H1 (cell line): ENCODE data around the gene PHACTR2. TPM values are rescaled to one million over a fixed set of nuclear protein-coding genes. Genes with fewer than 3 reads are reported as not detected.
"Not testable (repeated sequence)": the region's sequence is repeated elsewhere in the genome, so short reads cannot be mapped to it uniquely, and the experiment has no call there.

Experiments used
- CTCF ChIA-PET: fragments of 300-600 bp; sonication (Branson Sonifier 250); formaldehyde crosslinking; loops from one replicate; lab custom pipeline; 2021; ENCODE audit not compliant: partially characterized antibody; lab: Charles Lee
- POLR2A ChIA-PET: fragments of 300-600 bp; sonication (Branson Sonifier 250); formaldehyde crosslinking; loops from one replicate; lab custom pipeline; 2021; ENCODE audit warnings: inconsistent platforms; ENCODE audit not compliant: partially characterized antibody; lab: Charles Lee
- DNase-seq, 2 experiments: peaks; one replicate each; pipeline versions ENCODE4 v3.0.0 to v3.0.0-alpha.2; 2010 to 2022; ENCODE audit warnings: low spot score in 2 of 2, low read depth in 1 of 2, mixed read lengths in 1 of 2
- FAIRE-seq: peaks from 2 replicates; lab custom pipeline; 2011; peaks lifted over from hg19 to GRCh38; lab: Jason Lieb, UNC
- H2AFZ ChIP-seq: 2 replicates; pipeline ENCODE4 v1.8.1; 2012; ENCODE audit warnings: low read length, inconsistent platforms
- H2AK5ac ChIP-seq: 2 replicates; pipeline ENCODE4 v1.6.1; 2013; ENCODE audit warnings: low read depth, low read length
- H2BK120ac ChIP-seq: replicated peaks from 2 replicates; pipeline ENCODE3; 2013; ENCODE audit warnings: low read depth, low read length, inconsistent platforms
- H2BK12ac ChIP-seq: 2 replicates; pipeline ENCODE4 v1.6.1; 2013; ENCODE audit warnings: low read depth, low read length
- H2BK15ac ChIP-seq: 2 replicates; pipeline ENCODE4 v1.6.1; 2013; ENCODE audit warnings: low read length
- H2BK20ac ChIP-seq: 2 replicates; pipeline ENCODE4 v1.6.1; 2013; ENCODE audit warnings: low read length
- H2BK5ac ChIP-seq: 2 replicates; pipeline ENCODE4 v1.6.1; 2013; ENCODE audit warnings: low read depth, low read length
- H3K14ac ChIP-seq: 2 replicates; pipeline ENCODE4 v1.6.1; 2013; ENCODE audit warnings: inconsistent platforms; ENCODE audit not compliant: insufficient read length
- H3K18ac ChIP-seq: 2 replicates; pipeline ENCODE4 v1.6.1; 2013; ENCODE audit warnings: low read length; ENCODE audit errors: extremely low read depth
- H3K23ac ChIP-seq: 2 replicates; pipeline ENCODE4 v1.6.1; 2013; ENCODE audit warnings: inconsistent platforms; ENCODE audit not compliant: insufficient read length
- H3K23me2 ChIP-seq: 2 replicates; pipeline ENCODE4 v1.6.1; 2013; ENCODE audit warnings: low read depth, low read length
- H3K27ac ChIP-seq: 2 replicates; pipeline ENCODE4 v1.6.1; 2011; ENCODE audit warnings: low read depth, low read length, inconsistent platforms
- H3K27me3 ChIP-seq, 4 experiments: replicated peaks in 1 of 4; 1 replicate in 1 of 4; 2 replicates in 3 of 4; pipeline versions ENCODE4 v1.6.1 to v1.8.1; 2011 to 2013; ENCODE audit warnings: low read length in 3 of 4, mild to moderate bottlenecking in 3 of 4, inconsistent platforms in 2 of 4, mixed read lengths in 2 of 4, moderate library complexity in 1 of 4; ENCODE audit not compliant: control insufficient read depth in 3 of 4, insufficient read depth in 3 of 4; ENCODE audit errors: extremely low read depth in 1 of 4
- H3K36me3 ChIP-seq, 4 experiments: 2 replicates each; pipeline versions ENCODE4 v1.6.1 to v1.8.1; 2011 to 2013; ENCODE audit warnings: mild to moderate bottlenecking in 4 of 4, low read length in 3 of 4, moderate library complexity in 2 of 4, control low read depth in 1 of 4, inconsistent platforms in 1 of 4; ENCODE audit not compliant: insufficient read depth in 4 of 4, control insufficient read depth in 2 of 4
- H3K4ac ChIP-seq: replicated peaks from 2 replicates; pipeline ENCODE3; 2013; ENCODE audit warnings: low read length, low read depth, mixed read lengths, inconsistent platforms; ENCODE audit not compliant: insufficient read length
- H3K4me1 ChIP-seq, 4 experiments: replicated peaks in 1 of 4; 1 replicate in 1 of 4; 2 replicates in 3 of 4; pipeline versions ENCODE4 v1.6.1 to v1.8.1; 2011 to 2013; ENCODE audit warnings: low read length in 3 of 4, inconsistent platforms in 2 of 4, mixed read lengths in 1 of 4; ENCODE audit not compliant: insufficient read depth in 4 of 4, control insufficient read depth in 3 of 4
- H3K4me2 ChIP-seq, 2 experiments: 2 replicates each; pipeline versions ENCODE4 v1.6.1 to v1.8.1; 2011 to 2013; ENCODE audit warnings: low read depth in 2 of 2, low read length in 2 of 2, control low read depth in 1 of 2, inconsistent platforms in 1 of 2, mild to moderate bottlenecking in 1 of 2; ENCODE audit not compliant: insufficient read depth in 1 of 2
- H3K4me3 ChIP-seq, 4 experiments: fragments of 200-600, 300-600 bp in 1 of 4; sonication (generic), shearing (Covaris generic), sonication (Bioruptor Twin) in 1 of 4; 2 replicates each; pipeline versions ENCODE4 v1.5.1 to v1.8.1; 2011 to 2016; ENCODE audit warnings: low read length in 4 of 4, low read depth in 3 of 4, control low read depth in 2 of 4, inconsistent platforms in 2 of 4, mild to moderate bottlenecking in 2 of 4, mixed read lengths in 1 of 4, moderate library complexity in 1 of 4; ENCODE audit not compliant: insufficient read depth in 2 of 4; ENCODE audit errors: extremely low read depth in 1 of 4
- H3K56ac ChIP-seq: replicated peaks from 2 replicates; pipeline ENCODE3; 2013; ENCODE audit warnings: low read depth, mild to moderate bottlenecking, mixed read lengths, low read length, inconsistent platforms; ENCODE audit not compliant: insufficient read length
- H3K79me1 ChIP-seq: 2 replicates; pipeline ENCODE4 v1.6.1; 2013; ENCODE audit warnings: low read depth, low read length, control low read depth
- H3K79me2 ChIP-seq, 2 experiments: 2 replicates each; pipeline versions ENCODE4 v1.6.1 to v1.8.1; 2012 to 2013; ENCODE audit warnings: low read length in 2 of 2, mild to moderate bottlenecking in 2 of 2, inconsistent platforms in 1 of 2; ENCODE audit not compliant: insufficient read depth in 2 of 2, control insufficient read depth in 1 of 2
- H3K9ac ChIP-seq, 4 experiments: replicated peaks in 1 of 4; 1 replicate in 1 of 4; 2 replicates in 3 of 4; pipeline versions ENCODE4 v1.6.1 to v1.8.1; 2011 to 2013; ENCODE audit warnings: low read depth in 3 of 4, low read length in 3 of 4, control low read depth in 2 of 4, mild to moderate bottlenecking in 2 of 4, moderate library complexity in 2 of 4, inconsistent platforms in 1 of 4; ENCODE audit errors: extremely low read depth in 1 of 4
- H3K9me3 ChIP-seq, 2 experiments: 2 replicates each; pipeline versions ENCODE4 v1.6.1 to v1.8.1; 2012 to 2013; ENCODE audit warnings: mild to moderate bottlenecking in 2 of 2, moderate library complexity in 2 of 2, control low read depth in 1 of 2, inconsistent platforms in 1 of 2, low read depth in 1 of 2, low read length in 1 of 2, mixed read lengths in 1 of 2; ENCODE audit not compliant: insufficient read depth in 2 of 2
- H4K20me1 ChIP-seq, 2 experiments: replicated peaks in 1 of 2; 2 replicates each; pipeline versions ENCODE3 to v1.8.1; 2011 to 2013; ENCODE audit warnings: inconsistent platforms in 2 of 2, low read length in 2 of 2, mild to moderate bottlenecking in 1 of 2; ENCODE audit not compliant: insufficient read depth in 2 of 2, control insufficient read depth in 1 of 2
- H4K5ac ChIP-seq: 2 replicates; pipeline ENCODE4 v1.6.1; 2013; ENCODE audit warnings: low read length, low read depth, mixed read lengths, inconsistent platforms; ENCODE audit not compliant: insufficient read length
- H4K8ac ChIP-seq: 2 replicates; pipeline ENCODE4 v1.8.0; 2013; ENCODE audit warnings: mild to moderate bottlenecking, moderate library complexity, low read length, inconsistent platforms; ENCODE audit not compliant: insufficient read depth; ENCODE audit errors: extremely low read depth
- H4K91ac ChIP-seq: replicated peaks from 2 replicates; pipeline ENCODE3; 2013; ENCODE audit warnings: low read length, mixed read lengths, inconsistent platforms; ENCODE audit not compliant: insufficient read length
- CREB1 ChIP-seq: IDR thresholded peaks from 2 replicates; pipeline ENCODE4 v1.6.1; 2012; ENCODE audit warnings: inconsistent platforms
- TCF12 ChIP-seq: IDR thresholded peaks from 2 replicates; pipeline ENCODE4 v1.6.1; 2011; ENCODE audit warnings: low read depth, mild to moderate bottlenecking, low read length
- WGBS, 2 experiments: shearing (Covaris generic) in 1 of 2; methylation state at CpG; one replicate each; pipeline versions ENCODE4 v1.1.6 to v1.1.7; 2013 to 2015; ENCODE audit warnings: low lambda C conversion rate in 2 of 2, mixed read lengths in 2 of 2, inconsistent platforms in 1 of 2, low coverage in 1 of 2, missing lambda C conversion rate in 1 of 2; ENCODE audit not compliant: insufficient replicate concordance in 2 of 2, insufficient coverage in 1 of 2, insufficient read length in 1 of 2; ENCODE audit errors: extremely low coverage in 1 of 2, missing lambda C conversion rate in 1 of 2; 5-methylcytosine and 5-hydroxymethylcytosine counted together
- polyA plus RNA-seq, 7 experiments: library from polyadenylated mRNA; depleted of rRNA in 3 of 7; stranded (reverse) in 5 of 7; unstranded in 2 of 7; fragments of >200 nt in 5 of 7; fragments of 200-250 nt in 2 of 7; gene quantifications; 1 replicate in 5 of 7; 2 replicates in 1 of 7; 4 replicates in 1 of 7; pipeline versions ENCODE4 v1.2.1 to v1.2.3, GENCODE V29; 2011 to 2013; ENCODE audit warnings: missing spikeins in 2 of 7, mixed read lengths in 2 of 7
- total RNA-seq: library from RNA; stranded (reverse); fragmentation: NEBNext Ultra II Directional; extraction: Animal tissue kit (Norgen Biotek cat#: 25700); gene quantifications from 2 replicates; pipeline ENCODE4 v1.2.1, GENCODE V29; 2021

Gene PHACTR2
- total and polyA plus RNA-seq, 2 of the 8 experiments (the other 6 are each of a cell fraction or from before 2014, with no cell fraction given): 16.9 to 131 TPM

- TF ChIP-seq TCF12: no peak
- no peak for TF ChIP-seq CREB1
Observed at GRCh38 chr6:143629104-143630080, 48.4 kb upstream of the PHACTR2 start (continued).

GRCh38 chr6:143631196-143631595, 46.6 kb upstream of the PHACTR2 start:
- H3K4me1 ChIP-seq, H3K18ac ChIP-seq, H2AK5ac ChIP-seq, POLR2A ChIA-PET, H2AFZ ChIP-seq, H2BK20ac ChIP-seq, DNase-seq, H3K4me2 ChIP-seq, H3K4ac ChIP-seq, H3K9ac ChIP-seq, H3K56ac ChIP-seq, H3K4me3 ChIP-seq, H4K20me1 ChIP-seq, H2BK120ac ChIP-seq, H3K79me2 ChIP-seq, H4K5ac ChIP-seq, H3K9me3 ChIP-seq, H3K14ac ChIP-seq, H3K23ac ChIP-seq, H3K23me2 ChIP-seq, H2BK15ac ChIP-seq, H2BK5ac ChIP-seq, H3K36me3 ChIP-seq, H3K27me3 ChIP-seq, H3K79me1 ChIP-seq, H2BK12ac ChIP-seq, H3K27ac ChIP-seq, H4K91ac ChIP-seq, FAIRE-seq: not testable (repeated sequence)
- CTCF ChIA-PET: interaction anchor here (1.7 to 1.8 kb wide), 2 partner anchors 10 to 14 kb away, joined by 4 to 6 read pairs; no protein-coding TSS in a partner anchor
- 0 out of 2 replicates have a peak overlapping the region, but pooled peaks have one; percentile 9 for H4K8ac ChIP-seq
- 95% methylated on average over 4 of the region's 4 CpGs; no CpG with 5 or more reads in 1 of the 2 experiments for WGBS, 2 experiments
